Activated naive CD8-positive, alpha-beta T cell treated with anti-CD3 and anti-CD28 coated beads, Interleukin-2, amount 50 U/mL, for 24 hours (primary cell): ENCODE measurements around the gene SDSL.

Experiments used
- ATAC-seq: fragments of 150-1000 bp; cut with Tn5 transposase; one replicate; pipeline ENCODE4 v1.10.0; 2021
- DNase-seq: peaks from one replicate; pipeline ENCODE4 v3.0.0; 2021
- H3K27ac Mint-ChIP-seq: one replicate; pipeline ENCODE4 v1.8.0; 2021; ENCODE audit warnings: mild to moderate bottlenecking, mixed read lengths
- H3K27me3 Mint-ChIP-seq: one replicate; pipeline ENCODE4 v1.8.0; 2021; ENCODE audit warnings: mixed read lengths
- H3K36me3 Mint-ChIP-seq: one replicate; pipeline ENCODE4 v1.8.0; 2021; ENCODE audit warnings: low read depth, mixed read lengths
- H3K4me1 Mint-ChIP-seq: one replicate; pipeline ENCODE4 v1.8.0; 2021; ENCODE audit warnings: mixed read lengths
- H3K4me3 Mint-ChIP-seq: one replicate; pipeline ENCODE4 v1.8.0; 2021; ENCODE audit warnings: mild to moderate bottlenecking, moderate library complexity, mixed read lengths
- H3K9me3 Mint-ChIP-seq: one replicate; pipeline ENCODE4 v1.8.0; 2021; ENCODE audit warnings: mixed read lengths

SDSL gene

DNA sequence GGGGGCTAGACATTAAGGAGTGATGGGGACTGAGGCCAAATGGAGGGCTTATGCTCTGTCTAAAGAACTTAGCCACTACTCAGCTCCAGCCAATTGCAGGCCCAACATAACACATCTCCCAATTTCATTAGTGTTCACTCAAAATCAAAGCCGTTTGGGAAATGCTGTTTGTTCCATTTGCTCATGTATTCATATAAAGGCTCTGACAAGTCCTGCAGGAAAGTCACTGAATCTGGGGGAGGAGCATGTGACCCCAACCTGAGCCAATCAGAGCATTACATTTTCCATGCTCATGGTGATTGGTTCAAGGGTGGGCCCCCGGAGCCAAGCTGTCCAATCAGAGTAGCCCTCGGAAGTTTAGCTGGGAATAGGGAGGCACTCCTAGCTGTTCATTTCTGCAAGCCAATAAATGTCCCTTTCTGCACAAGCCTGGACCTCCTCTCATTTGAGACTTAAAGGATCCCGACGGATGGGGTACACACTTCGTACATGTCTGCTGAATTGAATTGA lies 20.9 kb downstream of the SDSL start:
- Mint-ChIP-seq H3K4me3 (no peak overlapping the region), H3K36me3 (no peaks in the 10 kb centered on the region), H3K27me3 (peaks cover 28% of the 10 kb centered on the region), H3K9me3 (peaks cover 4% of the 10 kb centered on the region), H3K4me1 (no peaks in the 10 kb centered on the region), H3K27ac (no peak overlapping the region)
- no peak for ATAC-seq
- no peak for DNase-seq

DNA sequence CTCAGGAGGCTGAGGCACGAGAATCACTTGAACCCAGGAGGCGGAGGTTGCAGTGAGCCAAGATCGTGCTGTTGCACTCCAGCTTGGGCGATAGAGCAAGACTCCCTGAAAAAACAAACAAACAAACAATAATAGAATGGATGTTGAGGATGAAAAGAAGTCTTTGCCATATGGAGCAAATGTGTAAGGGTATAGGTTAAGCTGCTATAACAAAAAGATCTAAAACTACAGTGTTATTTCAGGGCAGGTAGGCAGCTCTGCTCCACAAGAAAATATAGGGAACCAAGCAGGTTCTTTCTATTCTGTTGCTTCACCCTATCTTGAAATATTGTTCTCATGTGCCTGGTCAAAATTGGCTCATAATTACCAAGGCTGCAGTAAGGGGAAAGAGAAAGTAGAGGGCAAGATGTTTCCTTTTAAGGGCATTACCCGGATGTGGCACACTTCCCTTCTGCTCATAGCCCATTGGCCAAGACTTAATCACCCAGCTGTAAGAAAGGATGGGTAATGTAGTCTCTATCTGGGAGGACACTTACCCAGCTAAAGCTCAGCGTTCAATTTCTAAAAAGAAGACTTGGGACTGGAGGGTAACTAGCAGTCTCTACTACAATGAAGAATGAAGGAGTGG lies 23.5 kb downstream of the SDSL start:
- Mint-ChIP-seq H3K27me3 (peaks cover 34% of the 10 kb centered on the region), H3K36me3 (no peaks in the 10 kb centered on the region), H3K27ac (no peak overlapping the region), H3K9me3 (peaks cover 4% of the 10 kb centered on the region), H3K4me3 (no peak overlapping the region), H3K4me1 (no peaks in the 10 kb centered on the region)
- DNase-seq (no peak), ATAC-seq (no peak)

DNA sequence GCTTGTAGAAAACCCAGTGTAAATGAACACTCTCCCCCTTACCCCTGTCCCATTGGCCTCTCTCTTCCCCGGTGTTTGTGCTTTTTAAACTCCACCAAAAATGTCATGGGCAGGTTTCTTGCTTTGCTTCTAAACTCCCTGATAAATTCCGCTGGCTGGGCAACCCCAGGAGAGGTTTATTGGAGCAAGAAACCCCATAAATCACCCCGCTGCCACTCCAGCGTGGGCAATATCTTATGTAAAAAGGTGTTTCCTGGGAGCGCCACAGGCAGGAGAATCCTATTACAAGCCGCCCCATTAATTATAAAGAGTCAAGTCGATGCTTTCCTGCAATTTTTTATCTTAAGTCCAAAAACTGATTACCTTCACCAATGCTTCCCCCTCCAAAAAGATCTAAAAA lies 26.7 kb downstream of the SDSL start:
- Mint-ChIP-seq H3K27ac (no peak overlapping the region), H3K36me3 (no peaks in the 10 kb centered on the region), H3K9me3 (peaks cover 4% of the 10 kb centered on the region), H3K4me1 (no peaks in the 10 kb centered on the region), H3K27me3 (peaks cover 24% of the 10 kb centered on the region), H3K4me3 (no peak overlapping the region)
- DNase-seq (no peak), ATAC-seq (no peak)

DNA sequence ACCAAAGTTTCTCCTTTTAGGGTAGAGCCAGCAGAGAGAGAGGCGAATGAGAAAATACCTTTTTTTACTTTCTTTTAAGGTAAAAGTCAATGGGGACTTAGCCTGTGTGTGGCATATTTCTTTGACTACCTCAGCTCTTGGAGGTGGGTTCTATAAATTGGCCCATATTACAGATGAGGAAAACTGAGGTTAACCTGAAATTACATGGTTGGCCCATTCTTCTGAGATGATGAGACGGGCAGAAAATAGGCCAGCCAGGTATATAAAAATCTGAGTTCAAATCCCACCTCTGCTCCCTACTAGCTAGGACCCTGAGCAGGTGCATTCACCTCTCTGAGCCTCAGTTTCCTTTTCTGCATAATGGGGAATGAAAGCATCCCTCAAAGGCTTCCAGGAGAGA lies 27.1 kb downstream of the SDSL start:
- no peaks in the 10 kb centered on the region for H3K36me3 Mint-ChIP-seq
- ATAC-seq (no peak), DNase-seq (no peak)
- H3K27ac Mint-ChIP-seq = no peak overlapping the region
- H3K4me3 Mint-ChIP-seq = no peak overlapping the region
- H3K27me3 Mint-ChIP-seq = peaks cover 24% of the 10 kb centered on the region
- peaks cover 4% of the 10 kb centered on the region for H3K9me3 Mint-ChIP-seq
- no peaks in the 10 kb centered on the region for H3K4me1 Mint-ChIP-seq

- H3K36me3 Mint-ChIP-seq = no peaks in the 10 kb centered on the region
- DNase-seq (no peak), ATAC-seq (no peak)
- peaks cover 24% of the 10 kb centered on the region for H3K27me3 Mint-ChIP-seq
- H3K4me1 Mint-ChIP-seq = no peaks in the 10 kb centered on the region
- H3K4me3 Mint-ChIP-seq = no peak overlapping the region
- peaks cover 4% of the 10 kb centered on the region for H3K9me3 Mint-ChIP-seq
- H3K27ac Mint-ChIP-seq = no peak overlapping the region
Measured at GRCh38 chr12:113449839-113450238, 27.7 kb downstream of the SDSL start.

- ATAC-seq (no peak), DNase-seq (no peak)
- Mint-ChIP-seq H3K36me3 (no peaks in the 10 kb centered on the region), H3K9me3 (no peaks in the 10 kb centered on the region), H3K4me3 (no peak overlapping the region), H3K4me1 (no peaks in the 10 kb centered on the region), H3K27me3 (peaks cover 14% of the 10 kb centered on the region), H3K27ac (no peak overlapping the region)
Measured at GRCh38 chr12:113452458-113452857, 30.3 kb downstream of the SDSL start.

DNA sequence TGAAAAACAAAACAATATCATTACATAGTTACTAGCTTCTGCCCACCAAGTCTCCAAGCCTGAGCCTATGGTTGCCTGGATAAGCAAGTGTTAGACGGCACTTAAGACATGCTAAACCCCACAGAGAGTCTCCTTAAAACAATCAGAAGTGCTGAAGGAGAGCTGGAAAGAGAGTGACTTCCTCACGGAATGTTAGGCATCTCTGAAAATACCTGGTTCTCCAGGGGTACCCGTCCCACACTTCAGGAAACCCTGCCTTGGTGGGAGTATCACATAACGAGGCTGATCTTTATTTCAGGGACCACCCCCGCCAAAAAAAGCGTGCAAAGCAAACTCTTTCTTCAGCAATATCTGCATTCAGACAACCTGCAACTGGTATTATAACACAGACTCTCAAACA lies 31.1 kb downstream of the SDSL start:
- Mint-ChIP-seq H3K27ac (no peak overlapping the region), H3K4me3 (no peak overlapping the region), H3K4me1 (no peaks in the 10 kb centered on the region), H3K9me3 (no peaks in the 10 kb centered on the region), H3K27me3 (peaks cover 14% of the 10 kb centered on the region), H3K36me3 (no peaks in the 10 kb centered on the region)
- DNase-seq (no peak), ATAC-seq (no peak)

GRCh38 chr12:113456199-113456598 lies 34.0 kb downstream of the SDSL start:
- Mint-ChIP-seq H3K27me3 (peaks cover 30% of the 10 kb centered on the region), H3K36me3 (no peaks in the 10 kb centered on the region), H3K27ac (no peak overlapping the region), H3K4me3 (no peak overlapping the region), H3K9me3 (no peaks in the 10 kb centered on the region), H3K4me1 (no peaks in the 10 kb centered on the region)
- ATAC-seq (no peak), DNase-seq (no peak)

DNA sequence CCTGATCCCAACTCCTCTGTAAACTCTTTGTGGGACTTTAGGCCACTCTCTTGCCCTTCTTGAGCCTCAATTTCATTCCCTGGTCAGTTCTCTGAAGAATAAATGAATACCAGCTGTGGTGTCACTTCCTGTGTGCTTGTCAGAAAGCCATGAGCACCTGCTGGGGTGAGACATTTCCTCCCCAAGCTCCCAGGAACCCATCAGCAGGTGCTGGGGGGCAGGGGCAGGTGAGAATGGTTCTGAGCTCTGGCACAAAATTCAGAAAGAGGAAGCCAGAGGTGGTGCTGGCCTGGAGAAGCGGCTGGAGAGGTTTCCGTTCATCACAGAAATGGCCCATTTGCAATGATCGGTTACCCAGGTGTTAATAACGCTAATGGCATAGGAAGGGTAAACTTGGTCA lies 34.6 kb downstream of the SDSL start:
- no peaks in the 10 kb centered on the region for H3K9me3 Mint-ChIP-seq
- DNase-seq (no peak), ATAC-seq (no peak)
- H3K27me3 Mint-ChIP-seq = peaks cover 36% of the 10 kb centered on the region
- H3K36me3 Mint-ChIP-seq = no peaks in the 10 kb centered on the region
- no peaks in the 10 kb centered on the region for H3K4me1 Mint-ChIP-seq
- no peak overlapping the region for H3K27ac Mint-ChIP-seq
- H3K4me3 Mint-ChIP-seq = no peak overlapping the region

GRCh38 chr12:113457185-113457584 lies 35.0 kb downstream of the SDSL start:
- DNase-seq (no peak), ATAC-seq (no peak)
- H3K27ac Mint-ChIP-seq = no peak overlapping the region
- H3K9me3 Mint-ChIP-seq = no peaks in the 10 kb centered on the region
- H3K36me3 Mint-ChIP-seq = no peaks in the 10 kb centered on the region
- H3K27me3 Mint-ChIP-seq = peaks cover 40% of the 10 kb centered on the region
- no peak overlapping the region for H3K4me3 Mint-ChIP-seq
- no peaks in the 10 kb centered on the region for H3K4me1 Mint-ChIP-seq

DNA sequence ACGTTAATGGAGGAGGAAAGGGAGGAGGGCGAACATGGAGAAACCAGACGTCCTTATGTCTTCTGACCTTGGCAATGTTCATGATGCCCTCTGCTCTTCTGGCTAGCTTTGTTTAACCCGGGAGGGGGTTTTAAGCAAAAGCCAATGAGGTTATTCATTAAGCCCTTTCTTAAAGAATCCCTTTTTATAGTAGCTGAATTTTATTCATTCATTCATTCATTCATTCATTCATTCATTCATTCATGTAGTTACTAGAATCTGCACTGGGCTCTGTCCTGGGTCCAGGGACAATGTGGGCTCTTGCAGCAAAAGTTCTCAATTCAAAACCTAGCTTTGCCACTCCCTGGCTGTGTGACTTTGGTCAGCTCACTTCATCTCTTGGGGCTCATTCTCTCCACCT lies 35.5 kb downstream of the SDSL start:
- H3K27ac Mint-ChIP-seq = no peak overlapping the region
- no peak overlapping the region for H3K4me3 Mint-ChIP-seq
- peaks cover 3% of the 10 kb centered on the region for H3K4me1 Mint-ChIP-seq
- no peaks in the 10 kb centered on the region for H3K36me3 Mint-ChIP-seq
- ATAC-seq (no peak), DNase-seq (no peak)
- H3K9me3 Mint-ChIP-seq = no peaks in the 10 kb centered on the region
- peaks cover 44% of the 10 kb centered on the region for H3K27me3 Mint-ChIP-seq

GRCh38 chr12:113459981-113460380 lies 37.8 kb downstream of the SDSL start:
- DNase-seq (no peak), ATAC-seq (no peak)
- no peak overlapping the region for H3K4me3 Mint-ChIP-seq
- H3K27ac Mint-ChIP-seq = no peak overlapping the region
- H3K9me3 Mint-ChIP-seq = no peaks in the 10 kb centered on the region
- H3K4me1 Mint-ChIP-seq = peaks cover 19% of the 10 kb centered on the region
- H3K27me3 Mint-ChIP-seq = peaks cover 61% of the 10 kb centered on the region
- H3K36me3 Mint-ChIP-seq = no peaks in the 10 kb centered on the region

DNA sequence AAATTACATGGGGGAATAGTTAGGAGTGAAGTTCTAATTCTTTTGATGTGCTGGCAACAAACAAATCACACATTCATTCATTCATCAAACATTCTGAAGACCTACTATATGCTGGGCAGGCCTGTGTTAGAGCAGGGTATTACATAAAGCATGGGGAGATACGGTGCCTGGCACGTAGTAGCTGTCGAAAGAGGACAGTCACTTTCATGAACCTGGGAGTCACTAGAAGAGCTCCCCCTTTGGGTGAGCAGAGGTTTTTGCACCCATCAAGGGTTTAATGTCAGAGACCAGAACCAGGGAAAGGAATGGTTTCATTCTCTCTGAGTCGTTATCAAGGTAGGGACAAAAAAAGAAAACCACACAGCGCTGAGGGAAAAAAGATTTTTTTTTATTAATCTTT lies 39.5 kb downstream of the SDSL start:
- Mint-ChIP-seq H3K4me1 (peaks cover 23% of the 10 kb centered on the region), H3K27ac (no peak overlapping the region), H3K4me3 (no peak overlapping the region), H3K36me3 (no peaks in the 10 kb centered on the region), H3K9me3 (no peaks in the 10 kb centered on the region), H3K27me3 (peaks cover 69% of the 10 kb centered on the region)
- no peak for DNase-seq
- ATAC-seq = no peak

DNA sequence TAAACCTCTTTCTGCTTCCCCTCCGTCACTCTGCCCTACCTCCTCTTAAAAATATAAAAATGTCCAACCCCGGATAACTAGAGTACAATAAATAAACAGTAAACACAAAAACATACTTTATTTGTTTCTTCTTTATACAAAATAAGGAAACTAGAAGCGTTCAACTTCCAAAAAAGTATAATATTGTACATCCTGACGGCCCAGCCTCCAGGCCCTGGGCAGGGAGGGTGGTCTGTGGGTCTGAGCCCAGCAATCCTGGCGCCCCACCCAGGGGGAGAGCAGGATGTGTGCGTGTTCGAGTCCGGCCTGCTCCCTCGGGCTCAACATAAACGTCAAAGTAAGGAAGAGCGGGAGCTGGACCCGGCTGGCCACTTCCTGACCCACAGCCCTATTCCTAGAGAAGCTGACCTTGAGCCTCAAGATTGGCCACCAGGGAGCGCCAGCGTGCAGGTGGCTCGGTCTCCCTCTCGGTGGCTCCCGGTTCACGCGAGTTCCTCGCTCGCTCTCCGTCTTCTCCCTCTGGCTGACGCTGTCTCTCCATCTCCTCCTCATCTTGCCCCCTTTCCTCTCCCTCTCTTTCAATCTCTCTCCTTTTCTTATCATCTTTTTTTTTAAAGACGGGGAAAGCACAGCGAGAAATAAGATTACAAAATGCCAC lies 40.1 kb downstream of the SDSL start:
- ATAC-seq (peak; percentile 60), DNase-seq (peak; percentile 81)
- Mint-ChIP-seq H3K36me3 (no peaks in the 10 kb centered on the region), H3K9me3 (no peaks in the 10 kb centered on the region), H3K27me3 (peaks cover 74% of the 10 kb centered on the region), H3K27ac (no peak overlapping the region), H3K4me1 (peaks cover 27% of the 10 kb centered on the region), H3K4me3 (peak overlapping the region; percentile 69)

- DNase-seq = no peak
- Mint-ChIP-seq H3K4me1 (peaks cover 29% of the 10 kb centered on the region), H3K27me3 (peaks cover 76% of the 10 kb centered on the region), H3K36me3 (no peaks in the 10 kb centered on the region), H3K9me3 (no peaks in the 10 kb centered on the region), H3K27ac (no peak overlapping the region), H3K4me3 (peak overlapping the region; percentile 65)
- no peak for ATAC-seq
Measured at GRCh38 chr12:113462998-113463745, 41.0 kb downstream of the SDSL start.
